NCI-H82 treated with DMSO at 0.1 percent for 48 hours (cell line): Measurements from ENCODE around the gene FEZF1.
A peak's percentile ranks its signal among the peaks of the same experiment; 100 is the strongest.

ENCODE experiments used
- DNase-seq: peaks from one replicate; lab custom pipeline; 2025; ENCODE audit not compliant: unreplicated experiment; lab: John Stamatoyannopoulos, UW

Gene FEZF1

DNA sequence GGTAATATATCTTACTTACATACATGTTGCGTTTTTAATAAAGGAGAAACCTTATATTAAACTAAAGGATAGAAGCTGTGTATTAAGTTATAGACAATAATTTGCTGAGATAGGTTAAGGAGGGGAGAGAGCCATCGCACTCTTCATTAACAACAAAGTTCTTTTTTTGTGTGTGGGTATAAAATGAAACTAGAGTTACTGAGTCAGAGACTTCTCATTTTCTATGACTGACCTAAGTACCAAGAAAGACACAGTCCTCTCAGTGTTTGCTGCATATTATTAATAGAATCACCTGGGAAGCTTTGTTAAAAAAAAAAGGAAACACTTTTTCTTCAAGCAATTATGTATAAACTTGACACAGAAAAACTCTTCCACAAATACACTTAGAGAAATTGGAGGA lies 31.4 kb downstream of the FEZF1 start:
- DNase-seq = no peak

DNA sequence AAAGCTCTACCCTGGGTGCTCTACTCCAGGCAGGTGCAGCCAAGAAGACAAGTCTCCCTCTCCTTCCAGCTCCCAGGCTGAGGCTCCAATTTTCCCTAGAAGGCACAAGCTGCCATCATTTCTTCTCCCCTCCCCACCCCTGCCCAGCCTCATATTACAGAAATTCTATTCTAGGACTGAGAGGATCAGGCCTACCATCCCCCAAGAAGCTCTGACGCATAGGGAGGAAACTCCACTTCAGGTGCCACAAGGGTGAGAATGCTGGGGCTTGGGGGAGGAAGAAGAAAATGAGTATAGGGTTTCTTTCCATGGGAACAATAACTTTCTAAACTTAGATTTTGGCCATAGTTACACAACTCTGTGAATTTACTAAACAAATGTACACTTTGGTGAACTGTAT lies 35.3 kb downstream of the FEZF1 start:
- no peak for DNase-seq

DNA sequence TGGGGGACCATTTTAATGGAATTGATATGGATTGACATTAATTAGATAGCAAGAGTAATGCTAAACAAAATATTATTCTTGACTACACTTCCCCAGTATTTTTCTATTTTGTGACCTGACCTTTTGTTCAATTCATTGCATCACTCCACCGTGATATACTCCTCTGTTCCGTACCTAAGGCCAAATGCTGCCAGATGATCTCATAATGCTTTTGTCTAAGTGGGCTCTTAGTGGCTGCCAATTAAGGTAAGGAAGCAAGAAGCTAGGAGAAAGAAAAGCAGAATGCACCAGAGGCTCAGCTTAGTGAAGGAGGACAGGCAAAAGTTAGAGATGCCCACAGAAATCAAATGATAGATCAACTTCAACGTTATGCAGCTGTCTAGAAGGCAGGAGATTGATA lies 36.4 kb downstream of the FEZF1 start:
- peak; percentile 10 for DNase-seq

- peak; percentile 84 for DNase-seq
These were observed 42.3 kb downstream of the FEZF1 start for GRCh38 chr7:122262246-122262645.

DNA sequence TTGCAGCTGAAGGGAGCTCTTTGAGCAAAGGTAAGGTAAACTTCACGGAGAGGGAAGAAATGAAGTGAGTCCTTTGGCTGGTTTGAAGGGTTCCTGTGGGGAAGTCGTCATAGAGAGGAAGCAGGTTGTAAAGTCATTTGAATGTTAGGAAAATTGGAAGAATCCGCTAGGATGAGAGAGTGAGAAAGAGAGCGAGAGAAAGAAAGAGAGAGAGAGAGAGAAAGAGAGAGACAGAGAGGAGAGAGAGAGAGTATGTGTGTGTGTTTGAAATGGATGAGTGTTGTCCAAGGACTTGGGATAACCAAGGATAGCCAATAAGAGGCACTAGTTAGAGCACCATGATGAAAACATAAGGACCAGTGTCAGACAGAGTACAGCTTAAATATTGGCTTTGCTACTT lies 43.1 kb downstream of the FEZF1 start:
- no peak for DNase-seq

GRCh38 chr7:122261016-122261415 lies 43.5 kb downstream of the FEZF1 start:
- DNase-seq = no peak

DNA sequence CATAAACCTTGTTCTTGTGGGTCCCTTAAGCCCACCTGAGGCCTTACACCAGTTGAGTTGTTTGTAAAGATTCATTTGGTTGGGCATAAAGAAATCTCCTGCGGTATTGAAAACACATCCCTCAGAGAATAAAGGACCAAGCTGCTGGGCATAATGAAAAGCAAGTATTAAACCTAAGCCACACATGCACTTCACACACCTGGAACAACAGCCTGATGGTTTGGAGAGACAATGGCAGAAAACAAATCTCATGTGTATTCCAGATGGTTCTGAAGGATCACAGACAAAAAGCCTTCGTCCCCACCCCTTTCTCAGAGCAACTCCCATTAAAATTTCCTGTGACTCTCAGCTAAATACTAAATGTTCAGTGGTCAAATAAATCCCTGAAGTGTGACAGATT lies 44.2 kb downstream of the FEZF1 start:
- DNase-seq = no peak

DNA sequence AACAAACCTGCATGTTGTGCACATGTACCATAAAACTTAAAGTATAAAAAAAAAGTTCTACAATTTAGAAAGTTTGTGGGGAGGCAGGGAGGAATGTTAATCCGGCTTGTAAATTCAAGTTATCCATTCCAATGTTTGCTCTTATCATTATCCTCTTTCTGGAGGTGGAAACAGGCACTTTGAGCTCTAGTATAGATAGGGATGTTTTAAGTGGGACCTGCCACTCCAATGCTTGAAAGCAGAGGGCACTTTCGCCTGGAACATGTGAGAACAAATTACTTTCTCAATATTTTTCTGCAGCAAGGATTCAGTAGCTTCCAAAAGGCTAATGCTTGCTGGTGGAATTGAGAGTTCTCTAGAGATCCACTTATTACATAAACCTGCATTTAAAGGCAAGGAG lies 45.6 kb downstream of the FEZF1 start:
- DNase-seq = no peak

GRCh38 chr7:122257056-122257455 lies 47.5 kb downstream of the FEZF1 start:
- DNase-seq = no peak

DNA sequence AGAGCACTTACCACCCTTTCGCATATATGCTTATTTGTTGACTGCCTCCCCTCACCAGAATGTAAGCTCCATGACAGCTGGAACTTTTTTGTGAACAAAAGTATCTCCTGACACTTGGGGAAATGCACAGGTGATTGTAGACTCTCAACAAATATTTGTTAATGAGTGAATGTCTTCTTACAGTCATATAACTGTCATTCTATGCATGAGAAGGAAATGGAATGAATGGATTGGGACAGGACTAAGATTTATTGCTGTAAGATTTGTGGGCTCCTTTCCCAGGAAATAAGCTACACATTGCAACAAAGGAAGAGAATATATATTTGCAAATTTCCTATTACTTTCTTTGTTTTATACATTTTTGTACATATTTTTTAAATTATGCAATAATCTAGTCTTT lies 48.5 kb downstream of the FEZF1 start:
- no peak for DNase-seq

DNA sequence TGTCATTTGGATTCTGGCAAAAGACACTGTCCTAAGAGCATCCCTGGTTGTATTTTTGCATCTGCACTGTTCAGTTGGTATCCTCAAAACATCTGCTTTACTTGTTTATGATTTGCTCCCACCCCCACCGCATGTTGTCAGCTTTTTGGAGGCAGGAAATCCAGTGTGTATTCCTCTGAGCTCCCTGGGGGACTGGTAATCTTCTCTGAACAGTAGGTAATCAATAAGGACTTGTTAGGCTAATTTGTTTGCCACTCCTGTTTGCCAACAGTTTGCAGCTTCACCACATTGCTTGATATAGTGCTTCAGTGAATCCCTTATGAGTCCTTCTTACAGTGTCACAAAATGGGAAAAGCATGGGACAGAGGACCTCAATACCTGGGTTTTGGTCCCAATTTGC lies 49.1 kb downstream of the FEZF1 start:
- peak; percentile 73 for DNase-seq
